Stomach (tissue), 9 donors: ENCODE data around the gene TEKT2. TPM values are rescaled to one million over a fixed set of nuclear protein-coding genes. Genes with fewer than 3 reads are reported as not detected.
A peak's percentile ranks its signal among the peaks of the same experiment; 100 is the strongest.

ENCODE experiments used
- DNase-seq, 2 donors: peaks; one replicate each; pipeline versions ENCODE4 v3.0.0 to v3.0.0-alpha.2; 2013 to 2019
- H3K27ac ChIP-seq, 5 donors: fragments of 200-600 bp in 4 of 5; sonication (generic) in 4 of 5; one replicate each; pipeline ENCODE4 v1.5.1; 2013 to 2019; ENCODE audit warnings: mild to moderate bottlenecking in 1 of 5, moderate library complexity in 1 of 5
- H3K27me3 ChIP-seq, 3 donors: fragments of 200-600 bp; sonication (generic); one replicate each; pipeline ENCODE4 v1.5.1; 2017 to 2019; ENCODE audit warnings: mixed run types in 1 of 3
- H3K36me3 ChIP-seq, 4 donors: fragments of 200-600 bp; sonication (generic); 1 replicate in 3 of 4; 2 replicates in 1 of 4; pipeline ENCODE4 v1.5.1; 2016 to 2019
- H3K4me1 ChIP-seq, 4 donors: fragments of 200-600 bp; sonication (generic); one replicate each; pipeline ENCODE4 v1.5.1; 2016 to 2019
- H3K4me3 ChIP-seq, 4 donors: fragments of 200-600 bp; sonication (generic) in 3 of 4; one replicate each; pipeline ENCODE4 v1.5.1; 2016 to 2019; ENCODE audit warnings: mild to moderate bottlenecking in 1 of 4
- H3K9me3 ChIP-seq, 4 donors: fragments of 200-600 bp; sonication (generic); one replicate each; pipeline ENCODE4 v1.5.1; 2016 to 2019
- CTCF ChIP-seq, 7 experiments: fragments of 450-650 bp in 4 of 7; fragments of 200-600 bp in 3 of 7; sonication (generic) in 3 of 7; IDR thresholded peaks; one replicate each; pipeline ENCODE4 v1.5.1; 2016 to 2019; ENCODE audit warnings: antibody characterized with exemption in 7 of 7, control low read depth in 2 of 7, mild to moderate bottlenecking in 1 of 7
- EP300 ChIP-seq: sonication (generic); formaldehyde crosslinking; IDR thresholded peaks from one replicate; pipeline ENCODE4 v1.6.1; 2017; ENCODE audit warnings: antibody characterized with exemption
- POLR2A ChIP-seq, 4 donors: fragments of 450-650 bp; IDR thresholded peaks; one replicate each; pipeline ENCODE4 v1.6.1; 2016; ENCODE audit warnings: antibody characterized with exemption in 4 of 4, control low read depth in 2 of 4, mild to moderate bottlenecking in 1 of 4, moderate library complexity in 1 of 4
- POLR2AphosphoS5 ChIP-seq, 3 donors: sonication (generic); formaldehyde crosslinking; IDR thresholded peaks; one replicate each; pipeline ENCODE4 v1.6.1; 2016; ENCODE audit warnings: antibody characterized with exemption in 3 of 3
- WGBS, 5 donors: extraction: QIAGEN DNeasy Blood & Tissue Kit in 3 of 5; methylation state at CpG; one replicate each; pipeline versions ENCODE4 v1.1.5 to v1.1.7; 2013 to 2018; 5-methylcytosine and 5-hydroxymethylcytosine counted together
- intact Hi-C: fragments of 100-400 bp; cut with DNase I; formaldehyde crosslinking; loops from one replicate; pipeline ENCODE4 v1.15.1; 2023; ENCODE audit warnings: low total_unique reads
- polyA plus RNA-seq, 3 donors: library from polyadenylated mRNA; stranded (reverse); fragments of 200-250 nt; gene quantifications; one replicate each; pipeline ENCODE4 v1.2.3, GENCODE V29; 2013
- total RNA-seq, 5 donors: library from RNA; depleted of rRNA; stranded (reverse); fragments of >200 nt; gene quantifications; one replicate each; pipeline versions ENCODE4 v1.1.0 to v1.2.3, GENCODE V29; 2014 to 2016
- donor health status: healthy with polysubstance abuse.
- donor health status: Bipolar disorder and iron deficiency.
- donor health status: healthy.

Gene TEKT2
- total and polyA plus RNA-seq, 8 donors, result 0.25 to 0.76 (median 0.60) TPM; not detected in 5

- DNase-seq, result peak; percentile 92 to 97
- Histone ChIP-seq H3K27me3 (peaks cover 0 to 24% (median 5%) of the 10 kb centered on the region in 3 donors), H3K4me1 (peaks cover 25 to 60% (median 45%) of the 10 kb centered on the region in 4 donors), H3K4me3 (peak within 1 kb of the TSS; percentile 63 to 100 (median 88)), H3K27ac (peak within 1 kb of the TSS; percentile 86 to 93 (median 89)), H3K36me3 (peaks cover 21 to 32% (median 31%) of the 10 kb centered on the region in 4 donors), H3K9me3 (no peaks in the 10 kb centered on the region)
- 1 to 3% (median 1%) methylated on average over 18 to 84 of the region's 84 CpGs for WGBS, 5 donors
- TF ChIP-seq EP300 (no peak), CTCF (IDR thresholded peaks at IDR 0.05) (peak in 5 of 7 experiments; percentile 93 to 99 (median 98)), POLR2AphosphoS5 (IDR thresholded peaks at IDR 0.05) (peak; percentile 97 to 98 (median 97)), POLR2A (IDR thresholded peaks at IDR 0.05) (peak in 2 of 4 donors; percentile 48 to 63)
- intact Hi-C loops, result no loop called here
These were observed 4.9 kb downstream of the TEKT2 start, which contains the start of gene ADPRS for GRCh38 chr1:36088577-36089392. TSS of gene ADPRS (plus strand) at chr1:36088892. CDS start at chr1:36088905, 13 bp downstream.

- intact Hi-C loops, result no loop called here
- 3 to 5% (median 4%) methylated on average over 32 of the region's 32 CpGs for WGBS, 5 donors
- DNase-seq, result peak in 1 of 2 donors; percentile 71
- H3K9me3 ChIP-seq, result no peaks in the 10 kb centered on the region
- peak overlapping the region; percentile 63 to 100 (median 88) for H3K4me3 ChIP-seq
- H3K27ac ChIP-seq, result peak overlapping the region; percentile 86 to 93 (median 89)
- peaks cover 17 to 52% (median 40%) of the 10 kb centered on the region in 4 donors for H3K4me1 ChIP-seq
- H3K36me3 ChIP-seq, result peaks cover 27 to 40% (median 39%) of the 10 kb centered on the region in 4 donors
- H3K27me3 ChIP-seq, result peaks cover 0 to 16% (median 0%) of the 10 kb centered on the region in 3 donors
- TF ChIP-seq POLR2AphosphoS5 (IDR thresholded peaks at IDR 0.05) (no peak), CTCF (IDR thresholded peaks at IDR 0.05) (no peak), EP300 (no peak)
These were observed 5.7 kb downstream of the TEKT2 start for GRCh38 chr1:36089393-36090121.

GRCh38 chr1:36091141-36091540, 7.2 kb downstream of the TEKT2 start:
- WGBS, 5 donors, result 87 to 94% (median 93%) methylated on average over 3 to 4 of the region's 4 CpGs
- intact Hi-C loops, result no loop called here
- no peak for DNase-seq

More at GRCh38 chr1:36091141-36091540, 7.2 kb downstream of the TEKT2 start:
- H3K4me1 ChIP-seq, result peaks cover 14 to 62% (median 40%) of the 10 kb centered on the region in 4 donors
- H3K27ac ChIP-seq, result no peak overlapping the region
- no peak for TF ChIP-seq CTCF (IDR thresholded peaks at IDR 0.05)
- no peak for TF ChIP-seq POLR2AphosphoS5 (IDR thresholded peaks at IDR 0.05)
- no peak for TF ChIP-seq POLR2A (IDR thresholded peaks at IDR 0.05)
- TF ChIP-seq EP300, result no peak
- H3K36me3 ChIP-seq, result peaks cover 27 to 56% (median 53%) of the 10 kb centered on the region in 4 donors
- peaks cover 0 to 2% (median 0%) of the 10 kb centered on the region in 3 donors for H3K27me3 ChIP-seq
- no peak overlapping the region for H3K4me3 ChIP-seq
- no peaks in the 10 kb centered on the region for H3K9me3 ChIP-seq
